MM.1S (cell line): ENCODE data around the gene EPHA3.

ENCODE experiments used
- EZH2 ChIP-seq: fragments of 300-600 bp; sonication (generic); optimal IDR thresholded peaks from 2 replicates; pipeline ENCODE3; 2017; ENCODE audit warnings: low read depth, mild to moderate bottlenecking, antibody characterized with exemption, low read length, mixed read lengths
- EZH2phosphoT487 ChIP-seq: fragments of 300-600 bp; sonication (generic); IDR thresholded peaks from 2 replicates; pipeline ENCODE4 v1.6.1; 2018; ENCODE audit warnings: antibody characterized with exemption, low read length
- TF ChIP-seq, protein P1 (sequence below): fragments of 300-600 bp; sonication (generic); IDR thresholded peaks from 2 replicates; pipeline ENCODE4 v1.5.1; 2016; ENCODE audit warnings: antibody characterized with exemption, low read length, mixed read lengths

DNA sequence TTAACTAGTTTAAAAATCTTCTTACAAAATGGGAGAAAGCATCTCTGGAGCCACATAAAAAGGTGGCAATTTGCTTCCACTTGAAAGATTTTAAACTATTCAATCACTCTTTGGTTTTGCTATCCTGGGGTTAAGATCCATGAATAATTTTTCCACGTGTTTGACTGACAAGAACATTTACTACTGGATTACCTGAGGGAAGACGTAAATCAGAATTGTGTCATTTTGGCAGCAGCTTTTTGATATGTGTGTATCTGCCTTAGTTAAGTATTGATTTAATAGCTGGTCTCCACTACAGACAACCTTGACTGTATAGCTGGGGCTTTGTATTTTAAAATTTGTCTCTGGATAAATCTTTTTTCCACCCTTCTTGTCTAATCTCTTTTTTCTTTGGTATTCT, 228.3 kb downstream of the EPHA3 start:
- TF ChIP-seq, protein P1, sequence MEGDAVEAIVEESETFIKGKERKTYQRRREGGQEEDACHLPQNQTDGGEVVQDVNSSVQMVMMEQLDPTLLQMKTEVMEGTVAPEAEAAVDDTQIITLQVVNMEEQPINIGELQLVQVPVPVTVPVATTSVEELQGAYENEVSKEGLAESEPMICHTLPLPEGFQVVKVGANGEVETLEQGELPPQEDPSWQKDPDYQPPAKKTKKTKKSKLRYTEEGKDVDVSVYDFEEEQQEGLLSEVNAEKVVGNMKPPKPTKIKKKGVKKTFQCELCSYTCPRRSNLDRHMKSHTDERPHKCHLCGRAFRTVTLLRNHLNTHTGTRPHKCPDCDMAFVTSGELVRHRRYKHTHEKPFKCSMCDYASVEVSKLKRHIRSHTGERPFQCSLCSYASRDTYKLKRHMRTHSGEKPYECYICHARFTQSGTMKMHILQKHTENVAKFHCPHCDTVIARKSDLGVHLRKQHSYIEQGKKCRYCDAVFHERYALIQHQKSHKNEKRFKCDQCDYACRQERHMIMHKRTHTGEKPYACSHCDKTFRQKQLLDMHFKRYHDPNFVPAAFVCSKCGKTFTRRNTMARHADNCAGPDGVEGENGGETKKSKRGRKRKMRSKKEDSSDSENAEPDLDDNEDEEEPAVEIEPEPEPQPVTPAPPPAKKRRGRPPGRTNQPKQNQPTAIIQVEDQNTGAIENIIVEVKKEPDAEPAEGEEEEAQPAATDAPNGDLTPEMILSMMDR: no peak
- TF ChIP-seq EZH2phosphoT487 (no peak), EZH2 (no peak)
